PC-9 (cell line): ENCODE data around the gene SAMD11.

Source experiments
- CTCF ChIP-seq: fragments of 200-600 bp; sonication (generic); conservative IDR thresholded peaks from 2 replicates; pipeline ENCODE4 v1.6.1; 2017; ENCODE audit warnings: mixed run types, antibody characterized with exemption, mild to moderate bottlenecking, moderate library complexity
- EZH2 ChIP-seq: fragments of 200-600 bp; sonication (generic); IDR thresholded peaks from 2 replicates; pipeline ENCODE4 v1.8.0; 2017; ENCODE audit warnings: antibody characterized with exemption, low read depth

DNA sequence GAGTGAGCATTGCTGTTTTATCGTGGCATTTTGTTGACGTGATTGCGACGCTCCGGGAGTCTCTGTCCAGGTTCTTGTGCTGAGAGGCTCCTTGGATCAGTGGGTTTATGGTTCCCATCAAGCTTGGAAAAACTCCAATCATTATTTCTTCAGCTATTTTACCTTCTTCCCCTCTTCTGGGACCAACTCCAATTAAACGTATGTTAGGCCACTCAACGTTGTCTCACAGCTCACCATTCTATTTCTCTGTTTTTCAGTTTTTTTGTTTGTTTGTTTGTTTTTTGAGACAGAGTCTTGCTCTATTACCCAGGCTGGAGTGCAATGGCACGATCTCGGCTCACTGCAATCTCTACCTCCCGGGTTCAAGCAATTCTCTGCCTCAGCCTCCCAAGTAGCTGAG is 68.2 kb downstream of the SAMD11 start:
- TF ChIP-seq CTCF (no peak), EZH2 (no peak)
